Loucy (cell line): ENCODE data around the gene D2HGDH.

Experiments
- EZH2phosphoT487 ChIP-seq: fragments of 200-600 bp; IDR thresholded peaks from 2 replicates; pipeline ENCODE4 v1.6.1; 2018; ENCODE audit warnings: antibody characterized with exemption, mild to moderate bottlenecking, moderate library complexity, borderline replicate concordance
- TF ChIP-seq, protein P1 (sequence below): fragments of 200-600 bp; sonication (generic); conservative IDR thresholded peaks from 2 replicates; pipeline ENCODE4 v1.5.1; 2014; ENCODE audit warnings: mild to moderate bottlenecking, antibody characterized with exemption, low read length

DNA sequence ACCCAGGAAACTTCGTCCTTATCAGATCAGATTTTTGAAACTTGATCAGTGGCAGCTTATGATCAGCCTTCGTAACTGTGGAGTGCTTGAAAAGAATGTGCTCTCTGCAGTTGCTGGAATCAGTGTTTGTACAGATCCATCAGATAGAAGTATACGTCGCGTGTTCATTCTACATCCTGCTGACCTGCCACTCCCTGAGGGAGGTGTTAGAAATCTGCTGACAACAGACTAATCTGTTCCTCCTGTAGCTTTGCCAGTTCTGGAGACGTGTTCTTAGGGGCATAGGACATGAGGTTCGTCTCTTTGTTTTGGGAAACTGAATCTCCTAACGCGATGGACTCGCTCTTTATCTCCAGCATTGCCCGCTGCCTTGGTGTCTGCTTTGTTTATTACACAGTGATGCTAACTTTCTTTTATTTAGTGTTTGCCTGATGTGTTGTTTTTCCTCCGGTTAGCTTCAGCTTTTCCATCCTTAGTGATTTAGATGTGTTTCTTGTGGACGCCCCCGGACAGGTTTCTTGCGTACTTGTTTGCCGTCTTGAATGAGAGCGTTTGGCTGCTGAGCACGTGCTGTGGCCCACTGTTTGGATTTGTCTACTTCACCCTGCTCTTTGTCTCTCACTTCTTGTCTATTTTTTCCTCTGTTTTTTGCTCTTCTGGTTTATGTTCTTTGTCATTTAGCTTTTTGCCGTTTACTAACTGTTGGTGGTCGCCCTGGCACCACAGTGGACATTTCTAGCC, 24.8 kb downstream of the D2HGDH start:
- TF ChIP-seq, protein P1, sequence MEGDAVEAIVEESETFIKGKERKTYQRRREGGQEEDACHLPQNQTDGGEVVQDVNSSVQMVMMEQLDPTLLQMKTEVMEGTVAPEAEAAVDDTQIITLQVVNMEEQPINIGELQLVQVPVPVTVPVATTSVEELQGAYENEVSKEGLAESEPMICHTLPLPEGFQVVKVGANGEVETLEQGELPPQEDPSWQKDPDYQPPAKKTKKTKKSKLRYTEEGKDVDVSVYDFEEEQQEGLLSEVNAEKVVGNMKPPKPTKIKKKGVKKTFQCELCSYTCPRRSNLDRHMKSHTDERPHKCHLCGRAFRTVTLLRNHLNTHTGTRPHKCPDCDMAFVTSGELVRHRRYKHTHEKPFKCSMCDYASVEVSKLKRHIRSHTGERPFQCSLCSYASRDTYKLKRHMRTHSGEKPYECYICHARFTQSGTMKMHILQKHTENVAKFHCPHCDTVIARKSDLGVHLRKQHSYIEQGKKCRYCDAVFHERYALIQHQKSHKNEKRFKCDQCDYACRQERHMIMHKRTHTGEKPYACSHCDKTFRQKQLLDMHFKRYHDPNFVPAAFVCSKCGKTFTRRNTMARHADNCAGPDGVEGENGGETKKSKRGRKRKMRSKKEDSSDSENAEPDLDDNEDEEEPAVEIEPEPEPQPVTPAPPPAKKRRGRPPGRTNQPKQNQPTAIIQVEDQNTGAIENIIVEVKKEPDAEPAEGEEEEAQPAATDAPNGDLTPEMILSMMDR: no peak
- TF ChIP-seq EZH2phosphoT487: no peak
